HG02588 (cell line): ENCODE measurements around the gene TIMP3.

Experiments
- ATAC-seq: cut with Tn5 transposase; IDR thresholded peaks from one replicate; pipeline ENCODE4 v1.9.1; 2021; ENCODE audit warnings: mild to moderate bottlenecking, moderate library complexity; ENCODE audit not compliant: unreplicated experiment

Gene TIMP3

DNA sequence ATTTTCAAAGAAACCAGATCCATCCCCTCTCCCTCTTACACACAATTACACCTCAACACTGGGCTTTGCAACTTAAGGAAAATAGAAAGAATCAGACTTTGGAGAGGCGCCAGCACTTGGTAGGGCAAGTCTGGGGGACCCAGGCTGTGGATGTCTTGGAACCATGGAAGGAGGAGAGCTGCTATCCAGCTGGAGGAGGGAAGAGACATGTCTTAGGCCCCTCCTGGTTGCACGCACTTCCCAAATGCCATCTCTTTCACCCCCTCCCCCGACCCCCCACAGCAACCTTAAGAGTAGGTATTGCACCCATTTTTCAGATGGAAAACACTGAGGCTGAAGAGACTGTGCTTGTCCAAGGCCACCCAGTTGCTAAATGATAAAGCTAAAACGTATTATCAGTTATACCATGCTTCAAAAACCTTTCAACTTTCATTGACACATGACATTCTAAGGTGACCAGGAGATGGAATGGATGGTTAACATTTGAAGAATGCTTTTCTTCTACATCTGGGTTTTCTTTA lies 3.9 kb downstream of the TIMP3 start:
- ATAC-seq = no peak

DNA sequence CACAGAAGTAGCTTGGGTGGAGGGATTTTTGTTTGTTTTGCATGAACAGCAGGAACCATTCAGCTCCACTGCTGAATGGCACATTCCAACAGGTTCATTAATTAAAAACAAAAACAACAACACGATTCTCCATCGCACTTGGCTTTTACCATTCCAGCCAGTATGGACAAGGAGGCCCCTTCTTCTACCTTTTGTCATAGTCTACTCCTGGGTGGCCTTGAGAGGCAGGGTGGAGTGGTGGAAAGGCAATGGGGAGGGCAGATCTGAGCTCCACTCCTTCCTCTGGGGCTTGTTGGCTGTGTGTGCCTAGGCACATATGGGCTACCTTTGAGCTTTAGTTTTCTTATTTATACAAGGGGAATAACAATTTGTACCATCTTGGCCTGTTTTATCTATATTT lies 4.8 kb downstream of the TIMP3 start:
- no peak for ATAC-seq

DNA sequence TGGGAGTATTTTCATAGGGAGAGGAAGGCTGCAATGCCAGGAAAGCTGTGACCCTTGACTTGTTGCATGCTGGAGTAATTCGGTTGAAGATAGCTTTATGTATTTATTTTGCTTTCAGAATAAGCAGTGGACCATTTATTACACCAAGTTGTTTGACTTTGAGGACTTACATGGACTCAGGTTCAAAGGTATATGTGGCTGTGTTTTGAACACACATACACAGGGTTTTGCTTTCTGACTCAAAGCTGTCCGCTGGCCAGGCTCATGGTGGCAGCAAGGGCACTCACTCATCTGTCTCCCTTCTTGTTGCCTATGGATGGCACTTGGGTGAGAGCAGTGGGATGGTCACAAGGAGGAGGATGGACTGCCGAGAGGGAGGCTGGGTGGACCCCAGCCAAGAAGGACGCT lies 6.5 kb downstream of the TIMP3 start:
- no peak for ATAC-seq

DNA sequence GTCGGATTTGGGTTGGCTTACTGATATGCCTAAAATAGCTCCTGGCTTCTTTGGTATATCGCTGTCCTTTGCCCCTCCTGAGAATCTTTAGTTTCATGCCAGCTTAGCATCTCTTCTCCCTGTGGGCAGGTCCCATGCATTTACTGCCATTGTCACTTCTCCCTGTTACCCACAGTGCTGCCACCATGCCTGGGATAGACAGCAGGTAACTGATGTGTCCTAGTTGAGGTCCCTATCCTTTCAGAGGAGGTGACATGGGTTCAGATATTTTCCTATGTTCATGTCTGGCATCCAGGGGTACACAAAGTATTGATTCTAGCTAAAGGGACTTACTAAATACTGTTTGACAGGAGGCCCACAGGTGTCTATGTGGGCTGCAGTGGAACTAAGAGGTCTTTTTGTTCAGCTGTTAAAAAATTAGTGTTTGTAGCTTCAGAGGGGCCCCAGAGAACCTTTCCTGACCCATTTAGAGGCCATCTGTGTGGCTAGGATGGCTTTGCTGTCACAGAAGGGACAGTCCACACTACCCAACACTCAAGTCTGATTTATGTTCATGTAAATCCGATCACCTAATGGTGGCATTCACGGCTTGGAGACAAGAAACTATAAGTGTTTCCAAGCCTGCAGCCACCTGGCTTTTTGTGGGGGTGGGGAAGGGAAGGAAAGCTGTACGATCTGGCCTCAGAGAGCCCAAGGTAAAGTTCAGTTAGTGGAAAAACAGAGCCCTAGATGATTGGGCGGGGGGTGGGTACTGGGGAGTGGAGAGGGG lies 8.5 kb downstream of the TIMP3 start:
- ATAC-seq = no peak

DNA sequence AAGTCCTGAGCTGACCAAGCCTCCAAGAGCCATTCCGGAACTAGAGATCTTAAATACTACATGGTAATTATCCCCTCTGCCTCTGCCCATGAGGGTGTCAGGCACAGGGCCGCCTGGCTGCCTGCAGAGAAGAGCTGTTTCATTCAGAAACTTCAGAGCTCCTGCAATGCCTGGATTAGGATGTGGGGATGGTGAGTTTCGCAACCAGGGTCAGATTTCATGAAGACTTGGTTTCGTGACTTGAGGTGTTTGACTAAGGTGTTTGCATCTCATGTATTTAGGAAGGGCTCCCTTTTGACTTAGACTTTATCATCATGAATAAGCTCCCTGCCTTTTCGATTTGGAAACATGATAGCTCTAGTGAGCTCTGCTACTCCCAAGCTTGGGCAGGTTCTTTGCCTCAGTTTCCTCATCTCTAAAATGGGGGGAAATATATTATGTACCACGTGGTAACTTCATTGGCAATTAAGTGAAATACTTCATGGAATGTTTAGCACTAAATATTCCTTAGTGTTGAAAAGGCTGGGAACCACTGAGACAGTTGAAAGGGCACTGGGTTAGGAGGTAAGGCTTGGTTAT lies 9.1 kb downstream of the TIMP3 start:
- no peak for ATAC-seq

DNA sequence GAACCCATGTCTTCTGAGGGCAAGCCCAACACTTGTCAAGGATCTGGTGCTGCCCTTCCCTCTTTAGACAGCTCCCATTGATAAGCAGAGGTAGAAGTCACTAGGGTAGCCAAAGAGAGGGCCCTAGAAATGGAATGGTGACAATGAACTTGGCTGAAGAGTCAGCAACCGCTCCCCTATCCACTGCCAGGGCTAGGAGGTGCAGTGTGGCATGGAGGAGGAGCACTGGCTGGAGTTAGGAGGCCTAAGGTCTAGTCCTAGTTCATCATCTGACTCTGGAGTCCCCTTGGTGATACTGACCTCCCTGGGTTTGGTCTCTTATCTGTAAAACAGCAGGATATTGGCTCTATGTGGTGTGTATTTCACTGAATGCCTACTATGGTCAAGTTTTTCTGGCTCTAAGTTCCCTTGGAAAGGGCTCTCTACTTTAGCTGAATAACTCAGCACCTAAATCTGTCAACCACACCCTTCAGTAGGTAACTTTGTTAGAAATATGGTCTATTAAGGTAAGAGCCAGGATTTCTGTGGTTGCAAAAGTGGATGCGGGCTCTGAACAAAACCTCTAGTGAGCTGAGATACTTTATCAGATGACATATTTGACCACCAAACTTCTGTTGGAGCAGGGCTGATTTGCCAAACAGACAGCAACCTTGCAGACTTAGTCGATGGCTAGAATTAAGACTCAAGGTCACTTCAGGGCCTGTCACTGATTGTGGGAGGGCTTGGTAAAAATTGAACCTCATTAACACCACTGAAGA lies 10.5 kb downstream of the TIMP3 start:
- no peak for ATAC-seq

DNA sequence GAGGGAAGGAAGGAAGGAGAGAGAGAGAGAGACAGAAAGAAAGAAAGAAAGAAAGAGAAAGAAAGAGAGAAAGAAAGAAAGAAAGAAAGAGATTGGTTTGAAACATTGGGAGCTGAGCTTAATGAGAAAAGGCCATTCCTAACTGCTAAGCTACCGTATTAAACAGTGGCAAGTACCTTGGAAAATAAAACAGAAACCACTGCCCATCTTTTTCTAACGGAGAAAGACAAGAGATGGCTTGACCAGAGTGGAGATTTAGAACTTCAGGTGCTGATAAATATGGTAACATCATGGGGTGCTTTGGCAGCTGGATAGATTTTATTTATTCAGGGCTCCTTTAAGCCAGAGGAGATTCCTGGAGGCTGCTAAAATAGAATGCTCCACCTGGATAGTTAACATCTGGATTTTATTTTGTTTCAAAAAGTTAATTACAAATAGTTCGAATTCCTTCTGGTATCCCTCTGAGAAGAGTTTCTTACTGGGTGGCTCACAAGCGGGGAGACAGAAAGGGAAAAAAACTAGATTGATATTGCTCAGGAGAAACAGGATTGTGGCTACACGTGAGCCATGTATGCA lies 12.9 kb downstream of the TIMP3 start:
- no peak for ATAC-seq

DNA sequence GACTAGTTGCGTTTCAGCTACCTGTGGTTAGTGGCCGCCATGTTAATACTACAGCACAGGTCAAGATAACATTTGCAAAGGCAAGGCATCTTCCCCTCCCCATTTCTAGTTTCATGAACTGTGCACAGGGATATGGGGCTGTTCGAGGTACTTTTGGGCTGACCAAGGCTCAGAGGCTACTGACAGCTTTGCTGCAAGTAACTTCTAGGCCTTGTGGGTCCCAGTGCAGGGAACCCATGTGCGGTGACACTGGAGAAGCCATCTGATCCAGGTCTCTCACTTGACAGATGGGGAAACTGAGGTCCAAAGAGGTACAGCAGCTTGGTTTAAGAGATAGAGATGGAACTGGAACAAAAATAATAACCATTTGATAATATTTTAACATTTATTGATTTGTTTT lies 13.6 kb downstream of the TIMP3 start:
- ATAC-seq = no peak

DNA sequence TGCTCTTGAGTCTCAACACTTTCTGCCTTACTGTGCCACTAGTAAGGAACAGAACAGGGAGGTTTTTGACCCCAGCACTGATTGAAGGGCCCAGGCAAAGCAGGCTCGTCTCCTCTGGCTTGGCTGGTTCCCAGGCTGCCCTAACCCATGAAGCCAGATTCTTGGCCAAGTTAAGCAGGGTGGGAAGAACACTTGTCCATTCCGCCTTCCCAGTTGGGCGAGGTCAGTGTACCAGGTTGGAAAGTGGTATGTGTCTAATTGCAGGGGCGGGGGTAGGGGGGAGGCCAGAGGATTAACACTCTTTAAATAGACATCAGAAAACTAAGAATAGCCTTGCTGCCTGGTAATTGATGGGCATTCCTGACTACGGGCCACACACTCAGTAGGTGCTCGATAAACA lies 14.4 kb downstream of the TIMP3 start:
- ATAC-seq = no peak

DNA sequence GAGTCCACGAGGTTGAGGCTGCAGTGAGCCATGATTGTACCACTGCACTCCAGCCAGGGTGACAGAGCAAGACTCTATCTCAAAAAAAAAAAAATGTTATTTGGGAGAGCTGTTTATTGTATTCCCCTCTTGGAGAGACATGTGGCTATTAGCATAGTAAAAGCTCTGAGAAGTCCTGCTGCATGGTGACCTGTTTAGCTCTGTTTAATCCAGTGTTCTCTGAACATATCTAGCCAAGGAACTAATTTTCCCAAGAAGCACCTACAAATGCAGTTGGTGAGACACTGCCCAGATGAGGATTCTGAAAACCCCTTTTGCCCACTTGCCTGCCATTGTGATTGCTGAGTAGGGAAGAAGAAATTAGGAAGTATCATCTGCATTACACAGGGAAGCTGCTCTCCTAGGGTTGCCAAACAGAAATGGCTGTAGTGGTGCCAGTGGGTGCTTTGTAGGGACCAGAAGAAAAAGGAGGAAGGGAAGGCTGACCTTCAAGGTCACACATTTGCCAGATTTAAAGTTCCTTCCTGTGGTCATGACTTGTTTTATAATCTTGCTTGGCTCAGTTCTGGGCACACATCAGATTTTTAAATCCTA lies 15.7 kb downstream of the TIMP3 start:
- no peak for ATAC-seq

DNA sequence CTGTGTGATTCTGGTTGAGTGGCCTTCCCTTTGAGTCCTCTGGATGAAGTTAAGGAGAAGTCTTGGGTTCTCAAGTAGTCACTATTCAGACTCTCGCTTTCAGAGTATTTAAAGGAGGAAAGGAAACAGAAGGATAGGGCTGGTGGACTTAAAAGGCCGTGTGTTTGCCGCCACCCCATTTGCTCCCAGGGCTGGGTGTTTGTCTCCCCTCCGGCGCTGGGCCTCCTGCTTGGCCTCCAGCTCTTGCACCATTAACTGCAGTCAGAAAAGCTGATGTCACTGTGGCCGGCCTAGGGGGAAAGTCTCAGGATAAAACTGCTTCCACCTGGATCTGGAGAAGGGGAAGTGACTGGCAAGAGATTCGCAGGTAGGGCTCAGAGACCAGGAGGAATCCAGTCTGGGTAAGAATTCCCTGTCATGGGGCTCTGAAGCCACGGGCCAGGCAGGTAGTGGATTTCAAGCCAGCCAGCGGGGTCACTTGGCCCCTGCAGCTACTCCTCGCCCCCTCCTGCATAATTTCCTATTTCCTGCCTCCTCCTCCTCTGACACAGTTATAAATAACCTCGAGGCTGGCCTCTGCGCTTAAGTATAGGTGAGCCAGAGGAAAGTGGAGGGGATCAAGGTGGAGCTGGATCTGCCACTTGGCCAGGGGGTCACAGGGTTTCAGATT lies 17.1 kb downstream of the TIMP3 start:
- ATAC-seq = no peak

DNA sequence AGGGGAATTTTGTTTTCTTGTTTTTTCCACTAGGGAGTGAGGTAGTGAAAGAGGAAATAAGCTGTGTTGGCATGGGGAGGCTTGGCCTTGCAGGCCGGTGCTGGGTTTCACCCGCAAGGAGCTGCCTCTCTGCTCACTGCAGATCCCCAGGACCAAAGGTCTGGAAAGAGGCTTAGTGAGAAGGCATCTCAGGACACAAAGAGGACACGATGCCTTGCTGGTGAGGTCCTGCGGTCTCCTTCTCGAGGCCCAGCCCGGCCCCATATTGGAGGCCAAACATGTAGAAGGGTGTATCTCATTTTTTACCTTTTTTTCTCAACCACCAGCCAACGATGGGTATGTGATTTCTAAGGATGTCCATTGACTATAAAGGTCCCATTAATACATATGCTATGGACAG lies 17.6 kb downstream of the TIMP3 start:
- no peak for ATAC-seq

DNA sequence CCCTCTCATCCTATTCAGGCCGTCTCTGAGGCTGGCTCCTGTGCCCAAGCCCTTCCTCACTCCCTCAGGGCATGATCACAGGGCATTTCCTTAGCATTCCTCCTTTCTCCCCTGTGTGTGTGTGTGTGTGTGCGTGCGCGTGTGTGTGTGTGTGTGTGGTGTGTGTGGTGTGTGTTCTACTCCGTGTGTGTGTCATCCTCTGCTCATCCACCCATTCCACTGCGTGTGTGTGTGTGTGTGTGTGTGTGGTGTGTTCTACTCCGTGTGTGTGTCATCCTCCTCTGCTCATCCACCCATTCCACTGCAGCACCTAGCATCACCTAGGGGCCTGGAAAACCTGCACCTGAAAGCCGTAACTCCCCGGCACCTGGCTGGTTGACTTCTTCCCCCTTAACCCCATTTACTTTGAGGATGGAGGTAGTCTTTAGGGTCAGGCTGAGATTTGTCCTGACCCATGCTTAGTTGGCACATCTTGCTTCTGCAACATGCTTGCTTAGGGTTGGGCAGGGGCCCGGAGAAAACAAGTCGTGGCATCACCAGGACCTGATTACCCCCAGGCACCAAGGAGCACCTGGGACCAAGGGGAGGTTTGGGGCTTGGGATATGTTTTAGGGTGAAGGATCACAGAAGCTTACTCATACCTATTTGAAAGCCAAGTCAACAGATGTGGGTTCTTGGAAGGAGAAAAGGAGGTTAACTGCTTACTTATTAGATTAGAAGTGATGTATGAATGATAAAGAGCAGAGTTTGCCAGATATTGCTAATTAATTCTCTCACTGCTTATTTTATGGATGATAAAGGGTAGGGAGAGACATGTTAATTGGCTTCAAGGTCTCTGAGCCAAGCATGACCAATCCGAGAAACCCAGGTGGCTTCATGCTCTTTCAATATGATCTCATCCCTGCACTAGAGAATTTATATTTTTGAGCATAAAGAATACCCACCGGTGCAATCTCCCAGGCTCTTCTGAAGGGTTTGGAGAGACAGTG lies 18.9 kb downstream of the TIMP3 start:
- ATAC-seq = no peak

DNA sequence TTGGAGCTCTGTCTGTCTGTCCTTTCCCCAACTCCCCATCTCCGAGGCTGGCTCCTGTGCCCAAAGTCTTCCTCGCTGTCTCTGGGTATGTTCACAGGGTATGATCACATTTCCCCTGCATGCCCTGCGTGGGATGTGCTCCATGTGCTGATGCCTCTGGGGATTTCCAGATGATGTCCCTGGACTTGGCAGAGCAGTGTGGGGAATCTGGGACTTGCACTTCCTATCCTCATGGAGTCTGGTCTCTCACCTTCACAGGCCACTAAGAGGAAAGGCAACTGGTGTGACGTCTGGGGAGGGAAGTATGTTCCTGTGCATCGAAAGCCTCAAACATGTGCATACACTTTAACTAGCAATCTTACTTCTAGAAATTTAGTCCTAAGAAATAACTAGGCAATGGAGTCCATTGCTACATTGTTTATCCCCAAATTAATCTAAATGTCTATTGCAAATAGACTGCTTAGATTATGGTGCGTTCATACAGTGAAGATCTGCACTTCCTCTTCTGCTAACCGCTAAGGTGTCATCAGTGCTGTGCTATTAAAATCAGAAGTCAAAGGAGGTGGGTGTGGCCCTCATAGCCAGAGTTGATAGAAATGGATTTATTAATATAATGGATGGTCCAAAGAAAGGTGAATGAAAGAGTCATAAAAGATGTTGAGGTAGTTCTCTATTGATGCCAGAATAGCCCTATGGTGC lies 20.8 kb downstream of the TIMP3 start:
- no peak for ATAC-seq

DNA sequence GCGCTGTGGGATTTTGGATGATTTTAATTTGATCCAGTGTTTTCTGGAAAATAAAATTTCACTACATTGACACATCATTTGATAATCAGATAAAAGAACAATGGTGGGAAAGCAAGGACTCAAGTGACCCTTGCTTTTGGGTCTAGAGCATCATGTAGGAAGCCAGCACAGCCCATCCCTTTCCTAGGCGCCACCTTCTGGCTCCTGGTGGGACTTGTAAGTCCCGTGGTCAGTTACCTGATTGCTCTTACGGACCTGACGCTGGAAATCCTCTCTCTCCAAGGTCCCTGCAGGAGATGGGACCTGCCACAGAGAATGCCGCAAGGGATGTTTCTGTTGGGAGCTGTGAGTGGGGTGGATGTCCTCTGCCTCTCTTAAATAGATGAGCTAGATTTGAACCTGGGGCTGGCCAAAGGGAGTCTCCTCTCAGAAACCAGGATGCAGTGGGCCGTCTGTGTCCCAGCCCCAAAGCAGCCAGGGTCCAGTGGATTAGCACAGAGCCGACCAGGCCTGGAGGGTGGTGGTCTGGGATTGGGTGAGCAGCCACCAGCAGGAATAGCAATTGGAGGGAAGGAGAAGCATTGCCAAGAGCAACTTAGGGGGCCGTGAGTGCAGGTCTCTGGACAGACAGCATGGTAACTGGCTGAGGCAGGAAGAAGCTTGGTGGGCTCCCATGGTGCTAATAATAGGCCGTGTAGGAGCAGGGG lies 21.7 kb downstream of the TIMP3 start:
- ATAC-seq = no peak

DNA sequence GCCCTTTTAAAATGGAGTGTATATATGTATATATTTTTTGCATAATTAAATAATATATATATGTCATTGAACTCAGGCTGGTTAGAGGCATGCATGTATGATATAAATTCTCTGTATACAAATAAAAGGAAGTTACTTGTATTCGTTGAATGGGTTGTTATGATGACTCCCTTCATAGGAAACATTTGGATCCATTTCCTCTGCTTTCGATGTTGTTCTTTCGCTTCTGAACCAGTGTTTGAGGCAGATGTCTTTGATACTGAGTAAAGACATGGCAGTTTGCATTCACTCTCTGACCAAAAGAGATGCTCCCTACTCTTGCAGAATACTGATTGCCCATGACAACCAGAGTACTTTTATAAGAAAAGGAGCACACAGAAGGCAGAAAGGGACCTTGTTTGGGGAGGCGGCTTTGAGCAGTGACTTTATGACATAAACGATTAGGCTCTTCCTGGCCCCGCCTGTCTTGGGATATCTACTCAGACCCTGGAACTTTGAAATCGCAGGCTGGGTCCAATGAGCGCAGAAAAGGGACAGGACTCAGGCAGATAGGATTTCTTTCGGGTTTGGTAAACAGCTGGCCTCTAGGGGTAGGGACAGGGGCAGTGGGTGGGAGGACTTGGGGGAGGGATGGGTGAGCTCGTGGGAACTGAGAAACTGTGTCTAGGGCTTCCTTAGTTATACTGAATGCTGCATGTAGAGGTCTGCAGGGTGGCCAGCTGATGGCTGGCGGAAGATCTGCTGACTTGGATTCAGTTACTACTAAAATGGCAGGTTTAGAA lies 23.2 kb downstream of the TIMP3 start:
- ATAC-seq = no peak

DNA sequence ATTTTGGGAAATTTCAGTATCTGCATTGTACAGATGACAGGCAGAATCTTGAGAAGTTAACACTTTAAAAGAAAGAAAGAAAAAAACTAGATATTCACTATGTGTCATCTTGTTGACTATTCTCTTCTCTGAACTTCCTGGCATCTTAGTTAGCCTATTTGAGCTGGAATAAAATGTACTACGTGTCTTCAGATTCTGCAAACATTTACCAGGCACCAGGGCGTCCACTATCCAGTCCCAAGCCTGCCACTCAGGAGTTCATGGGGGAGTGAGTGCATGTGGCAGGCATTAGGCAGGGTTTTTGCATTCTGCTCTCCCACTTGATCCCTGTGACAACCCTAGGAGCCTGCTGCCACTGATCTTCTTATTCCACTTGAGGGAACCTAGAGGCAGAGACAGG lies 25.0 kb downstream of the TIMP3 start:
- ATAC-seq = no peak
